ENCODE data around the gene TRAPPC3L.

Gene TRAPPC3L

DNA sequence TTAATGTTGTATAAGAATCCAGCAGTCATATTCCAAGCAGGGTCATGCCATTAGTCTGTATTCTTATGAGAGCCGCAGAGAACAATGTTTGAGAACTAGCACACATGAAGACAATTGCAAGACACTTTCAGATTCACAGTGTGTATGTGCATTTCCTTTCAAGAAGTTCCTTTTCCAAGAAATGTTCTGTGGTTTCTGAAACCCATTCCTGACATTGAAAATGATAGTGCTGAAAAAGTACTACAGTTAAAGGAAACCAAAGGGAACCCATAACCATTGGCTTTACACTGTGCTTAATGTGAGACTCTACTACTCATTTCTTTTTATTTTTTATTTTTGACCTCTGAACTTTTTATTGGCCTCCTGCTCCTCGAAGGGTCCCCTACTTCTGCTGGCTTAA is 88.6 kb downstream of the TRAPPC3L start:
- TF ChIP-seq, protein P1, sequence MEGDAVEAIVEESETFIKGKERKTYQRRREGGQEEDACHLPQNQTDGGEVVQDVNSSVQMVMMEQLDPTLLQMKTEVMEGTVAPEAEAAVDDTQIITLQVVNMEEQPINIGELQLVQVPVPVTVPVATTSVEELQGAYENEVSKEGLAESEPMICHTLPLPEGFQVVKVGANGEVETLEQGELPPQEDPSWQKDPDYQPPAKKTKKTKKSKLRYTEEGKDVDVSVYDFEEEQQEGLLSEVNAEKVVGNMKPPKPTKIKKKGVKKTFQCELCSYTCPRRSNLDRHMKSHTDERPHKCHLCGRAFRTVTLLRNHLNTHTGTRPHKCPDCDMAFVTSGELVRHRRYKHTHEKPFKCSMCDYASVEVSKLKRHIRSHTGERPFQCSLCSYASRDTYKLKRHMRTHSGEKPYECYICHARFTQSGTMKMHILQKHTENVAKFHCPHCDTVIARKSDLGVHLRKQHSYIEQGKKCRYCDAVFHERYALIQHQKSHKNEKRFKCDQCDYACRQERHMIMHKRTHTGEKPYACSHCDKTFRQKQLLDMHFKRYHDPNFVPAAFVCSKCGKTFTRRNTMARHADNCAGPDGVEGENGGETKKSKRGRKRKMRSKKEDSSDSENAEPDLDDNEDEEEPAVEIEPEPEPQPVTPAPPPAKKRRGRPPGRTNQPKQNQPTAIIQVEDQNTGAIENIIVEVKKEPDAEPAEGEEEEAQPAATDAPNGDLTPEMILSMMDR (conservative IDR thresholded peaks at IDR 0.05) = no peak
- H3K27ac ChIP-seq = no peak overlapping the region

DNA sequence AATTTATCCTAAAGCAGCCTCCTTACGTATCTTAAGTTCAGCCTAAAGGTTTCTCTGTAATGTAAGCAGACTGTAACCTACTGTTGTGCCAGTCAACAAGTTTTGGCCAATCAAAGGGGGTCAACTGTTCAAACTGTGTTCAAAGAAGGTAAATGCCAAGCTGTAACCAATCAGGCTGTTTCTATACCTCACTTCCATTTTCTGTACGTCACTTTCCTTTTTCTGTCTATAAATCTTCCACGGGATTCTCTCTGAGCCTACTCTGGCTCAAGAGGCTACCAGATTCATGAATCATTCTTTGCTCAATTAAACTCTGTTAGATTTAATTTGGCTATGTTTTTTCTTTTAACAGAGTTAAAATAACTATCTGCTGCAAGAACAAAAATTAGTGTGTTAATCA is 89.4 kb downstream of the TRAPPC3L start:
- H3K27ac ChIP-seq = no peak overlapping the region
- TF ChIP-seq, protein P1 (conservative IDR thresholded peaks at IDR 0.05) = no peak

DNA sequence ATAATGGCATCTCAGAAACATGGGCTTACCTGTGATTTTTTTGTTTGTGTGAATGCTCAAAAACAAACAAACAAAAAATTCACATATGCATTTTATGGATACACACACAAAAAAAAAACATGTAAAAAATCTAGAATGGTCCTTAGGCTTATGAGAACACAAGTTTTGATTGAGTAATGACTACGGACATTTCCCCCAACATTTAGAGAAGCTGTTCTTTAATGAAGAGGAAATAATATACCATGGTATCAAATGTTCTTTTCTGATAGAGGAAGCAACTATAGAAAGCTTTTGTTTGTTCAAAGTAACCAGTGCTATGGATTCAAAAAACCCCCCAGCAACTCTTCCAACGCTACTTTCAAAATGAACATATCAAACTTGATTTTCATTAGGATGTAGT is 93.0 kb downstream of the TRAPPC3L start:
- TF ChIP-seq, protein P1 (conservative IDR thresholded peaks at IDR 0.05) = no peak
- no peak overlapping the region for H3K27ac ChIP-seq

DNA sequence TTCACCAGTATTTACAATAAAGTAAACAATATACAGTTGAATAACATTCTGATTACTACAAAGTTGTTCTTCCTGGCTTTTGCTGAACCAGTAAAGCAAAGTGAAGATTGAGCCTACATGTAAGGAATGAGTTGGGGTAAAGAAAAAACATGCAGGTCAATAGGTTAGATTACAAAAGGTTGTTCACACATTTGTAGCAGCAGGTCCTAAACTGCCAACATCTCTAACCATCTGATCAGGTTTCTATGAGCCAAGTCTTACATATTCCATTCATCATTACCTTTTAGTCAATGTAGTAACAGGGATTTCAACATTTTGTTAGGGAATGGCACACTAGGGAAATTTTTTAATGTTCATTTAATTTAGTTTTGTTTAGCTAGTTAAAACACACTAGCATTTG is 93.6 kb downstream of the TRAPPC3L start:
- TF ChIP-seq, protein P1 (conservative IDR thresholded peaks at IDR 0.05) = no peak
- no peak overlapping the region for H3K27ac ChIP-seq

DNA sequence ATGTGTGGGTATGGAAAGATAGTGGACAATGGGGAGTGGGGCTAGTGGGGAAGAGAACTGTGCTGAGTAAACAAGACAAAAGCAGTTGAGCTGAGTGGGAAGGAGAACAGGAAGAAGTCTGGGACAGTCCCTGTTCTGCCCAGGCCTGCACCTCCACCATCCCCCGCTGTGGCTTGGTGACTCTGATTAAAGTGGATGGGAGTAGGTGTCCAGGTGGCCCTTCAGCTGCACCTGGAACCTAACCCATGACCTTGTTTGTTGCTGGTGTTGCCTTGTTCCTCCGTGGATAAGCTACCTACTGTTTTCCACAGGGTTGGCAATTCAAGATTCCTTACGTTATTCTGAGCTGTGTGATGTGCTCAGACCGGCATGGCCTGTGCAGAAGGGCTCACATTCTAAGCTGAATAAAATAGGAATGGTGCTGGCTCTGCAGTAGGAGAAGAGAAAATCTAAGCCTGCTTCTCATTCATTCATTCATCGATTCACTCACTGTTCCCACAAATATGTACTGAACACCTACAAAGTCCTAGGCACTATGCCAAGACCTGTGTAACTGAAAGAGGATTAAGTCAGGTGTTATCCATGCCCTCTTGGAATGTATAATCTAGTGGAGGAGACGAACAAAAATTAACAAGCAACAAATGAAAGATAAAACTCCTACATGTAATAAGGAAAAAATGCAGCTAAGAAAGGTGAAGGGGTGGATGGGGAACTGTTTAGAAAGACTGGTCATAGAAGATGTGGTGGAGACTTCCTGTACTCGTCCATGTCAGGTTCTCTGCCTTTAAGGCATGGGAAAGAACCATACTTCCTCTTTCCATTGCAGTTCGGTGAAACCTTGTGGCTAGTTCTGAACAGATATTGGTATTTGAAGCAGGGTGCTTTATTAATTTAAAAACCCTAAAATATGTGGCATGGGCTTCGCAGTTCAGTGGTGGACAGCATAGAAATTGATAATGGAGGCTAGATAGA is 94.4 kb downstream of the TRAPPC3L start:
- TF ChIP-seq, protein P1 (conservative IDR thresholded peaks at IDR 0.05) = no peak
- H3K27ac ChIP-seq = no peak overlapping the region

DNA sequence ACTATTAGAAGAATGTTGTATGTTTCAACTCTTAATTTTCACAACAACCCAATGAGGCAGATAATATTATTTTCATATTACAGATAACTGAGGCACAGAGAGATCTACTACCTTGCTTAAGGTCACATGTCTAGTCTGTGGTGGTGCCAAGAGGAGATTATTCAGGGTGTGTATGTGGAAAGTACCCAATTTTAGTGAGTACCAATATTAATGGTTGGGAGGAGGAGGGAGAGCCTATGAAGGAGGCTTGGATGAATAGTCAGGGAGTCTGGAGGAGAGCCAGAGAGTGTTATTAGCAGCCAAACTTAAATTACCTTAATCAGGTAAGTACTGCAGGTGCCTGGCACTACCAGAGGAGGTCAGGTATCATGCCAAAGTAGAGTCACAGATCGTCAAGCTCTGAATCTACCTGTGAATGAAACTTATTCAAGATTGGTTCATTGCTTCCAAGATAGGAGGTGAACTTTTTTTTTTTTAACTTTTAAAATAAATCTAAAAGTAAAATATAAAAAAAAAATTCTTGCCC is 95.2 kb downstream of the TRAPPC3L start:
- no peak overlapping the region for H3K27ac ChIP-seq
- TF ChIP-seq, protein P1 (conservative IDR thresholded peaks at IDR 0.05) = no peak

DNA sequence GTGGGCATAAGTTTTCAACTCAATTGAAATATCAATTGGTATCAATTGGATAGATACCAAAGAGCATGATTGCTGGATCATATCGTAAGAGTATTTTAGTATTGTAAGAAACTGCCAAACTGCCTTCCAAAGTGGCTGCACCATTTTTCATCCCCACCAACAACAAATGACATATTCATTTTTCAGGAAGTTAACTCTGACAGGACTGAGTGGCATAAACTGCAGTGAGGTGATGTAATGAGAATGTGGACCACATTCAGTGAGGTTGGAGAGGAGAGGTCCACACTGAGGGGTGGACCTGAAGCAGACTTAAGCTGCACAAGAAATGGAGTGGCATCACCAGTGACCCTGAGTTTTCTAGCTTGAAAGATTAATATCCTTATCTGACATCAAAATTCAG is 95.9 kb downstream of the TRAPPC3L start:
- TF ChIP-seq, protein P1 (conservative IDR thresholded peaks at IDR 0.05) = no peak
- H3K27ac ChIP-seq = no peak overlapping the region

Measured in VCaP (cell line).